GM12878 (cell line): Measurements from ENCODE around the gene ING1. TPM values are rescaled to one million over a fixed set of nuclear protein-coding genes. Genes with fewer than 3 reads are reported as not detected.

Experiments used
- ATF2 ChIP-seq: IDR thresholded peaks from 2 replicates; pipeline ENCODE4 v1.6.1; 2012; ENCODE audit warnings: low read length, inconsistent platforms
- CBFB ChIP-seq: IDR thresholded peaks from 2 replicates; pipeline ENCODE4 v1.6.1; 2016; ENCODE audit warnings: antibody characterized with exemption, low read depth
- MTA2 ChIP-seq: fragments of 450-650 bp; IDR thresholded peaks from 2 replicates; pipeline ENCODE4 v1.6.1; 2016; ENCODE audit warnings: low read depth, mild to moderate bottlenecking, moderate library complexity
- MYC ChIP-seq: IDR thresholded peaks from 2 replicates; pipeline ENCODE4 v1.6.1; 2011; ENCODE audit warnings: mild to moderate bottlenecking, low read length, moderate library complexity, inconsistent platforms; ENCODE audit not compliant: insufficient read depth, insufficient replicate concordance, insufficient read length, severe bottlenecking
- POLR2AphosphoS2 ChIP-seq: IDR thresholded peaks from 2 replicates; pipeline ENCODE4 v1.6.1; 2011; ENCODE audit warnings: low read depth, mild to moderate bottlenecking, low read length, improper control_type of control experiment, moderate library complexity
- POU2F2 ChIP-seq: IDR thresholded peaks from 3 replicates; pipeline ENCODE4 v1.6.1; 2011; ENCODE audit warnings: low read depth, mild to moderate bottlenecking, low read length, borderline replicate concordance
- RFX5 ChIP-seq: IDR thresholded peaks from 2 replicates; pipeline ENCODE4 v1.6.1; 2011; ENCODE audit warnings: low read depth, low read length, improper control_type of control experiment
- SIX5 ChIP-seq: IDR thresholded peaks from 2 replicates; pipeline ENCODE4 v1.6.1; 2011; ENCODE audit warnings: mild to moderate bottlenecking, low read depth, low read length, moderate library complexity; ENCODE audit not compliant: severe bottlenecking
- SP1 ChIP-seq: IDR thresholded peaks from one replicate; pipeline ENCODE4 v1.6.1; 2011; ENCODE audit warnings: low read depth, low read length
- TARDBP ChIP-seq: IDR thresholded peaks from 2 replicates; pipeline ENCODE4 v1.6.1; 2016; ENCODE audit warnings: borderline replicate concordance
- TCF3 ChIP-seq: IDR thresholded peaks from 2 replicates; pipeline ENCODE4 v1.6.1; 2012; ENCODE audit warnings: low read depth, mild to moderate bottlenecking, low read length, borderline replicate concordance; ENCODE audit not compliant: insufficient read depth
- ZBED1 ChIP-seq: IDR thresholded peaks from 2 replicates; pipeline ENCODE4 v1.6.1; 2016; ENCODE audit warnings: borderline replicate concordance
- ZBTB11 ChIP-seq: fragments of 450-650 bp; formaldehyde crosslinking; IDR thresholded peaks from 2 replicates; pipeline ENCODE4 v1.5.0; 2022; ENCODE audit warnings: mild to moderate bottlenecking, missing genetic modification characterization
- ZNF687 ChIP-seq: fragments of 450-650 bp; IDR thresholded peaks from 2 replicates; pipeline ENCODE4 v1.6.1; 2017; ENCODE audit warnings: mild to moderate bottlenecking, moderate library complexity
- polyA plus RNA-seq, 11 experiments: library from polyadenylated mRNA; depleted of rRNA in 4 of 11; unstranded in 6 of 11; stranded (reverse) in 5 of 11; fragments of >200 nt; fragmentation: Nextera tagmentation in 4 of 11; fragmentation: Illumina TruSeq in 1 of 11; extraction: Ambion mirVana in 4 of 11; extraction: Trizol in 1 of 11; gene quantifications; 1 replicate in 1 of 11; 2 replicates in 10 of 11; pipeline versions ENCODE4 v1.2.1 to v1.2.3, GENCODE V29; 2011 to 2016; ENCODE audit warnings: inconsistent platforms in 2 of 11, missing spikeins in 2 of 11, low read depth in 1 of 11
- total RNA-seq, 4 experiments: library from RNA; depleted of rRNA in 3 of 4; stranded (reverse); fragments of >200 nt in 3 of 4; fragmentation: Illumina TruSeq in 1 of 4; extraction: Trizol in 1 of 4; gene quantifications; 2 replicates each; pipeline versions ENCODE4 v1.2.1 to v1.2.3, GENCODE V29; 2013 to 2021
- TF ChIP-seq, protein P1 (sequence below): fragments of 450-650 bp; IDR thresholded peaks from 2 replicates; pipeline ENCODE4 v1.6.1; 2017; ENCODE audit warnings: mild to moderate bottlenecking, low read depth, inconsistent platforms; ENCODE audit not compliant: poor library complexity, severe bottlenecking

The ING1 gene
- total and polyA plus RNA-seq, 10 of the 15 experiments (the other 5 are each of a cell fraction or from before 2014, with no cell fraction given), result 1.3 to 20.4 (median 13.1) TPM

DNA sequence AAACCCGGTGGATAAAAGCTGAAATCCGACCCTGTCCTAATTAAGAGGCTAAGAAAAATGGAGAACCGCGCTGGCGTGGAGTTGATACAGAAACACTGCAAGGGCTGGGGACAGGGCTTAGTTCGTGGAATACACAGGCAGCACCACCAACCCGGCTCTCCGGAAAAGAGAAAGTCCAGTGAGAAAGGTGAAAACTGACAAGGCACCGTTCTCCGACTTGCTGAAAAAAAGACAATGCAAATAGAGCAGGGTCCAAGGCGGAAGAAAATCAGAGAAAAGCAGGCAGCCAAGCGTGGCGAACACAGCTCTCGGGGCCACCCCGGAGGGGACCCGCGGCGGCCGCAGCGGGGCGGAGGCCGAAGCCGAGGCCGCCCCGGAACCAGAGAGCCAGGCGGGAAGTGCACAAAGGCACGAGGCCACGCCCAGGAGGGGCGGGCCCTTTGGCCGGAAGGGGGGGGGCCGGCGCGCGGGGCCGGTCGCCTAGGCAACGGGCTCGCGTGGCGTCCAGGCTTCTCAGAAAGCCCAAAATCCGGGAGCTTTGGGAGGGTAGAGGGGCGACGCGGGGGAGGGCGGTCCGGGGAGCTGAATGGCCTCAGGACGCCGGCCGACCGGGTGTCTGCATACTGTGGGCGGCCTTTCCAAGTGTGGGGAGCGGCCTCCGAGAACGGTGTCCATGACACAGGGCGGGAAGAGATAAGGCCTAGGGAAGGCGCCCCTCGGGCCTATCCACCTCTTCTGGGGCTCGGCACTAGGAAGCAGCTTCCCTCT is 1.2 kb upstream of the ING1 start (continued):
- TF ChIP-seq POLR2AphosphoS2 (no peak), TARDBP (no peak), ATF2 (no peak), CBFB (peak; percentile 72; the same call in 1 of the 2 replicates), POU2F2 (peak; percentile 67; the same call in 1 of the 3 replicates), ZBTB11 (no peak), ZNF687 (peak; percentile 55; the same call in 1 of the 2 replicates), TCF3 (0 out of 2 replicates have a peak, but pooled peaks have one; percentile 15), RFX5 (no peak), SP1 (no peak), MTA2 (0 out of 2 replicates have a peak, but pooled peaks have one; percentile 34), ZBED1 (0 out of 2 replicates have a peak, but pooled peaks have one; percentile 35), MYC (no peak), SIX5 (no peak)
- TF ChIP-seq, protein P1, sequence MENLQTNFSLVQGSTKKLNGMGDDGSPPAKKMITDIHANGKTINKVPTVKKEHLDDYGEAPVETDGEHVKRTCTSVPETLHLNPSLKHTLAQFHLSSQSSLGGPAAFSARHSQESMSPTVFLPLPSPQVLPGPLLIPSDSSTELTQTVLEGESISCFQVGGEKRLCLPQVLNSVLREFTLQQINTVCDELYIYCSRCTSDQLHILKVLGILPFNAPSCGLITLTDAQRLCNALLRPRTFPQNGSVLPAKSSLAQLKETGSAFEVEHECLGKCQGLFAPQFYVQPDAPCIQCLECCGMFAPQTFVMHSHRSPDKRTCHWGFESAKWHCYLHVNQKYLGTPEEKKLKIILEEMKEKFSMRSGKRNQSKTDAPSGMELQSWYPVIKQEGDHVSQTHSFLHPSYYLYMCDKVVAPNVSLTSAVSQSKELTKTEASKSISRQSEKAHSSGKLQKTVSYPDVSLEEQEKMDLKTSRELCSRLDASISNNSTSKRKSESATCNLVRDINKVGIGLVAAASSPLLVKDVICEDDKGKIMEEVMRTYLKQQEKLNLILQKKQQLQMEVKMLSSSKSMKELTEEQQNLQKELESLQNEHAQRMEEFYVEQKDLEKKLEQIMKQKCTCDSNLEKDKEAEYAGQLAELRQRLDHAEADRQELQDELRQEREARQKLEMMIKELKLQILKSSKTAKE, result peak; percentile 42
